WERI-Rb-1 (cell line): ENCODE data around the gene FATE1.

Experiments used
- DNase-seq: peaks from one replicate; pipeline ENCODE4 v3.0.0-alpha.2; 2020
- H3K27ac ChIP-seq: fragments of 250-450 bp; sonication (Bioruptor Pico); 2 replicates; pipeline ENCODE4 v1.5.1; 2020; ENCODE audit warnings: mild to moderate bottlenecking, moderate library complexity
- H3K27me3 ChIP-seq: fragments of 250-450 bp; sonication (Bioruptor Pico); 2 replicates; pipeline ENCODE4 v1.5.1; 2021; ENCODE audit warnings: mild to moderate bottlenecking, low read depth, moderate library complexity; ENCODE audit not compliant: insufficient read depth, severe bottlenecking
- H3K36me3 ChIP-seq: fragments of 250-450 bp; sonication (Bioruptor Pico); 2 replicates; pipeline ENCODE4 v1.5.1; 2020; ENCODE audit warnings: mild to moderate bottlenecking, moderate library complexity
- H3K4me3 ChIP-seq: 2 replicates; pipeline ENCODE4 v1.5.1; 2011; ENCODE audit warnings: low read depth, mild to moderate bottlenecking, control low read depth, low read length
- H3K9me3 ChIP-seq: fragments of 250-450 bp; sonication (Bioruptor Pico); 2 replicates; pipeline ENCODE4 v1.5.1; 2021; ENCODE audit warnings: mild to moderate bottlenecking, moderate library complexity; ENCODE audit not compliant: severe bottlenecking
- CTCF ChIP-seq: IDR thresholded peaks from 2 replicates; pipeline ENCODE4 v1.5.1; 2011; ENCODE audit warnings: low read depth, mild to moderate bottlenecking, control low read depth, inconsistent platforms, low read length

Gene FATE1

GRCh38 chrX:151736685-151737084 is 20.9 kb downstream of the FATE1 start:
- DNase-seq = no peak
- Histone ChIP-seq H3K27me3 (peaks cover 92% of the 10 kb centered on the region), H3K4me3 (no peak overlapping the region), H3K27ac (no peak overlapping the region), H3K9me3 (no peaks in the 10 kb centered on the region), H3K36me3 (no peaks in the 10 kb centered on the region)
- TF ChIP-seq CTCF = no peak

- no peak for DNase-seq
- Histone ChIP-seq H3K36me3 (no peaks in the 10 kb centered on the region), H3K27ac (no peak overlapping the region), H3K4me3 (no peak overlapping the region), H3K27me3 (peaks cover 93% of the 10 kb centered on the region), H3K9me3 (no peaks in the 10 kb centered on the region)
- TF ChIP-seq CTCF = no peak
Observed at GRCh38 chrX:151737494-151737893, 21.7 kb downstream of the FATE1 start.

- Histone ChIP-seq H3K36me3 (no peaks in the 10 kb centered on the region), H3K9me3 (no peaks in the 10 kb centered on the region), H3K27ac (no peak overlapping the region), H3K4me3 (no peak overlapping the region), H3K27me3 (peaks cover 90% of the 10 kb centered on the region)
- no peak for DNase-seq
- no peak for TF ChIP-seq CTCF
Observed at GRCh38 chrX:151738751-151739150, 22.9 kb downstream of the FATE1 start.

GRCh38 chrX:151741606-151742005 is 25.8 kb downstream of the FATE1 start:
- DNase-seq = no peak
- peaks cover 90% of the 10 kb centered on the region for H3K27me3 ChIP-seq
- H3K27ac ChIP-seq = no peak overlapping the region
- no peaks in the 10 kb centered on the region for H3K36me3 ChIP-seq
- H3K4me3 ChIP-seq = no peak overlapping the region
- H3K9me3 ChIP-seq = no peaks in the 10 kb centered on the region
- no peak for TF ChIP-seq CTCF

- no peak for DNase-seq
- peaks cover 90% of the 10 kb centered on the region for H3K27me3 ChIP-seq
- no peak overlapping the region for H3K27ac ChIP-seq
- H3K4me3 ChIP-seq = no peak overlapping the region
- H3K36me3 ChIP-seq = no peaks in the 10 kb centered on the region
- H3K9me3 ChIP-seq = no peaks in the 10 kb centered on the region
- no peak for TF ChIP-seq CTCF
Observed at GRCh38 chrX:151742311-151742710, 26.5 kb downstream of the FATE1 start.

- H3K36me3 ChIP-seq = no peaks in the 10 kb centered on the region
- no peak overlapping the region for H3K4me3 ChIP-seq
- no peak for TF ChIP-seq CTCF
- H3K27me3 ChIP-seq = peaks cover 88% of the 10 kb centered on the region
- no peak overlapping the region for H3K27ac ChIP-seq
- H3K9me3 ChIP-seq = no peaks in the 10 kb centered on the region
- DNase-seq = no peak
Observed at GRCh38 chrX:151743651-151744470, 28.0 kb downstream of the FATE1 start.
